ENCODE results near the gene NEBL.

NEBL gene

GRCh38 chr10:20776384-20777118 lies 120.6 kb downstream of the NEBL start:
- DNase-seq (ENCODE audit: extremely low read depth, insufficient read length), result no peak
- H3K4me3 ChIP-seq (replicated peaks; ENCODE audit: low read depth, low read length), result no peak overlapping the region
- H3K27me3 ChIP-seq (replicated peaks; ENCODE audit: control insufficient read depth, insufficient read depth, low read length), result no peaks in the 10 kb centered on the region
- TF ChIP-seq CTCF (IDR thresholded peaks at IDR 0.05; ENCODE audit: insufficient read depth, low read length, poor library complexity, severe bottlenecking), result no peak
- H3K36me3 ChIP-seq (ENCODE audit: control insufficient read depth, insufficient read depth, low read length), result no peaks in the 10 kb centered on the region

- Histone ChIP-seq H3K27me3 (replicated peaks; ENCODE audit: control insufficient read depth, insufficient read depth, low read length) (no peaks in the 10 kb centered on the region), H3K36me3 (ENCODE audit: control insufficient read depth, insufficient read depth, low read length) (no peaks in the 10 kb centered on the region), H3K4me3 (replicated peaks; ENCODE audit: low read depth, low read length) (no peak overlapping the region)
- DNase-seq (ENCODE audit: extremely low read depth, insufficient read length), result no peak
- no peak for TF ChIP-seq CTCF (IDR thresholded peaks at IDR 0.05; ENCODE audit: insufficient read depth, low read length, poor library complexity, severe bottlenecking)
Measured at GRCh38 chr10:20771051-20771450, 126.1 kb downstream of the NEBL start.

- Histone ChIP-seq H3K36me3 (ENCODE audit: control insufficient read depth, insufficient read depth, low read length) (no peaks in the 10 kb centered on the region), H3K27me3 (replicated peaks; ENCODE audit: control insufficient read depth, insufficient read depth, low read length) (no peaks in the 10 kb centered on the region), H3K4me3 (replicated peaks; ENCODE audit: low read depth, low read length) (no peak overlapping the region)
- no peak for DNase-seq (ENCODE audit: extremely low read depth, insufficient read length)
- no peak for TF ChIP-seq CTCF (IDR thresholded peaks at IDR 0.05; ENCODE audit: insufficient read depth, low read length, poor library complexity, severe bottlenecking)
Measured at GRCh38 chr10:20769481-20769880, 127.6 kb downstream of the NEBL start.

DNA sequence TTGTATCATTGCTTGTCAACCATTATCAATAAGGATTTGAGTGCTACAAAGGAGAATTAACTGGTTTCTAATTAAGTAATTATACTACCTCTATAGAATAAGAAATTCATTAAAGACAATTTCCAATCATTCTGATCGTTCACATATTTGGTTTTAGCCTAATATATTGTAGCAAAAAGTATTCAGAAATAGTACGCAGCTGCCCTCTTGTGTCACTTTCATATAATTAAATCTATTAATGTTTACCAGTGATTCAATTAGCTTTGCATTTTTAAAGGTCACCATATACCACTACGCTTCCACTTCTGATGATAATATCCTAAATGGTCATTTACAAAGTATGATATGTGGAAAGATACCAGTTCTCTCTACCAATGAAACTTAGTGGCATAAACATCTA lies 128.3 kb downstream of the NEBL start:
- TF ChIP-seq CTCF (IDR thresholded peaks at IDR 0.05; ENCODE audit: insufficient read depth, low read length, poor library complexity, severe bottlenecking), result no peak
- DNase-seq (ENCODE audit: extremely low read depth, insufficient read length), result no peak
- Histone ChIP-seq H3K4me3 (replicated peaks; ENCODE audit: low read depth, low read length) (no peak overlapping the region), H3K36me3 (ENCODE audit: control insufficient read depth, insufficient read depth, low read length) (no peaks in the 10 kb centered on the region), H3K27me3 (replicated peaks; ENCODE audit: control insufficient read depth, insufficient read depth, low read length) (no peaks in the 10 kb centered on the region)

- no peak for DNase-seq (ENCODE audit: extremely low read depth, insufficient read length)
- TF ChIP-seq CTCF (IDR thresholded peaks at IDR 0.05; ENCODE audit: insufficient read depth, low read length, poor library complexity, severe bottlenecking), result no peak
- H3K36me3 ChIP-seq (ENCODE audit: control insufficient read depth, insufficient read depth, low read length), result no peaks in the 10 kb centered on the region
- H3K27me3 ChIP-seq (replicated peaks; ENCODE audit: control insufficient read depth, insufficient read depth, low read length), result no peaks in the 10 kb centered on the region
- H3K4me3 ChIP-seq (replicated peaks; ENCODE audit: low read depth, low read length), result no peak overlapping the region
Measured at GRCh38 chr10:20767028-20767427, 130.1 kb downstream of the NEBL start.

- no peaks in the 10 kb centered on the region for H3K36me3 ChIP-seq (ENCODE audit: control insufficient read depth, insufficient read depth, low read length)
- no peak overlapping the region for H3K4me3 ChIP-seq (replicated peaks; ENCODE audit: low read depth, low read length)
- TF ChIP-seq CTCF (IDR thresholded peaks at IDR 0.05; ENCODE audit: insufficient read depth, low read length, poor library complexity, severe bottlenecking), result no peak
- H3K27me3 ChIP-seq (replicated peaks; ENCODE audit: control insufficient read depth, insufficient read depth, low read length), result no peaks in the 10 kb centered on the region
- no peak for DNase-seq (ENCODE audit: extremely low read depth, insufficient read length)
Measured at GRCh38 chr10:20765066-20765465, 132.0 kb downstream of the NEBL start.

Measured in GM06990 (cell line).